ENCODE data around the gene CFAP61. TPM values are rescaled to one million over a fixed set of nuclear protein-coding genes. Genes with fewer than 3 reads are reported as not detected.

The CFAP61 gene
- total RNA-seq, 1 experiment from 2014 or later: 0.28 TPM

- no peaks in the 10 kb centered on the region for H3K4me1 ChIP-seq (ENCODE audit: control insufficient read depth, insufficient read depth, low read length)
- no peaks in the 10 kb centered on the region for H3K27me3 ChIP-seq (ENCODE audit: control insufficient read depth, insufficient read depth, low read length)
- H3K9me3 ChIP-seq (ENCODE audit: control insufficient read depth, insufficient read depth, low read depth, low read length): no peaks in the 10 kb centered on the region
- no peak overlapping the region for H3K27ac ChIP-seq (ENCODE audit: low read length)
- no peak for ATAC-seq
- DNase-seq (ENCODE audit: low read depth, low spot score): no peak
- ChIA-PET POLR2A (no interaction called here), CTCF (no interaction called here)
- BruUV-seq (replicated peaks): no TSS peak
- in situ Hi-C loops (cut with HindIII; ENCODE audit: low pct_unique_long_range_greater_than_20kb, low sequenced_read_pairs) (no loop called here), intact Hi-C loops (cut with micrococcal nuclease; ENCODE audit: unreplicated experiment) (no loop called here)
- TF ChIP-seq, protein P1, sequence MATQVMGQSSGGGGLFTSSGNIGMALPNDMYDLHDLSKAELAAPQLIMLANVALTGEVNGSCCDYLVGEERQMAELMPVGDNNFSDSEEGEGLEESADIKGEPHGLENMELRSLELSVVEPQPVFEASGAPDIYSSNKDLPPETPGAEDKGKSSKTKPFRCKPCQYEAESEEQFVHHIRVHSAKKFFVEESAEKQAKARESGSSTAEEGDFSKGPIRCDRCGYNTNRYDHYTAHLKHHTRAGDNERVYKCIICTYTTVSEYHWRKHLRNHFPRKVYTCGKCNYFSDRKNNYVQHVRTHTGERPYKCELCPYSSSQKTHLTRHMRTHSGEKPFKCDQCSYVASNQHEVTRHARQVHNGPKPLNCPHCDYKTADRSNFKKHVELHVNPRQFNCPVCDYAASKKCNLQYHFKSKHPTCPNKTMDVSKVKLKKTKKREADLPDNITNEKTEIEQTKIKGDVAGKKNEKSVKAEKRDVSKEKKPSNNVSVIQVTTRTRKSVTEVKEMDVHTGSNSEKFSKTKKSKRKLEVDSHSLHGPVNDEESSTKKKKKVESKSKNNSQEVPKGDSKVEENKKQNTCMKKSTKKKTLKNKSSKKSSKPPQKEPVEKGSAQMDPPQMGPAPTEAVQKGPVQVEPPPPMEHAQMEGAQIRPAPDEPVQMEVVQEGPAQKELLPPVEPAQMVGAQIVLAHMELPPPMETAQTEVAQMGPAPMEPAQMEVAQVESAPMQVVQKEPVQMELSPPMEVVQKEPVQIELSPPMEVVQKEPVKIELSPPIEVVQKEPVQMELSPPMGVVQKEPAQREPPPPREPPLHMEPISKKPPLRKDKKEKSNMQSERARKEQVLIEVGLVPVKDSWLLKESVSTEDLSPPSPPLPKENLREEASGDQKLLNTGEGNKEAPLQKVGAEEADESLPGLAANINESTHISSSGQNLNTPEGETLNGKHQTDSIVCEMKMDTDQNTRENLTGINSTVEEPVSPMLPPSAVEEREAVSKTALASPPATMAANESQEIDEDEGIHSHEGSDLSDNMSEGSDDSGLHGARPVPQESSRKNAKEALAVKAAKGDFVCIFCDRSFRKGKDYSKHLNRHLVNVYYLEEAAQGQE (IDR thresholded peaks at IDR 0.05; ENCODE audit: insufficient read depth in 1 of 2, low read depth in 2 of 2, low read length in 1 of 2): no peak
- TF ChIP-seq SIN3A (IDR thresholded peaks at IDR 0.05; ENCODE audit: borderline replicate concordance, insufficient read depth, low read depth, low read length): no peak
- TF ChIP-seq TCF7L2 (IDR thresholded peaks at IDR 0.05; ENCODE audit: low read depth, low read length): no peak
- TF ChIP-seq POLR2AphosphoS5 (IDR thresholded peaks at IDR 0.05; ENCODE audit: low read depth, low read length): no peak
- TF ChIP-seq, protein P2, sequence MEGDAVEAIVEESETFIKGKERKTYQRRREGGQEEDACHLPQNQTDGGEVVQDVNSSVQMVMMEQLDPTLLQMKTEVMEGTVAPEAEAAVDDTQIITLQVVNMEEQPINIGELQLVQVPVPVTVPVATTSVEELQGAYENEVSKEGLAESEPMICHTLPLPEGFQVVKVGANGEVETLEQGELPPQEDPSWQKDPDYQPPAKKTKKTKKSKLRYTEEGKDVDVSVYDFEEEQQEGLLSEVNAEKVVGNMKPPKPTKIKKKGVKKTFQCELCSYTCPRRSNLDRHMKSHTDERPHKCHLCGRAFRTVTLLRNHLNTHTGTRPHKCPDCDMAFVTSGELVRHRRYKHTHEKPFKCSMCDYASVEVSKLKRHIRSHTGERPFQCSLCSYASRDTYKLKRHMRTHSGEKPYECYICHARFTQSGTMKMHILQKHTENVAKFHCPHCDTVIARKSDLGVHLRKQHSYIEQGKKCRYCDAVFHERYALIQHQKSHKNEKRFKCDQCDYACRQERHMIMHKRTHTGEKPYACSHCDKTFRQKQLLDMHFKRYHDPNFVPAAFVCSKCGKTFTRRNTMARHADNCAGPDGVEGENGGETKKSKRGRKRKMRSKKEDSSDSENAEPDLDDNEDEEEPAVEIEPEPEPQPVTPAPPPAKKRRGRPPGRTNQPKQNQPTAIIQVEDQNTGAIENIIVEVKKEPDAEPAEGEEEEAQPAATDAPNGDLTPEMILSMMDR (IDR thresholded peaks at IDR 0.05): no peak
- no peaks in the 10 kb centered on the region for H3K36me3 ChIP-seq (ENCODE audit: control insufficient read depth, insufficient read depth, low read length)
- no peak overlapping the region for H3K4me3 ChIP-seq (ENCODE audit: low read depth in 2 of 2, low read length in 2 of 2)
Observed at GRCh38 chr20:20341371-20341770, 289.0 kb downstream of the CFAP61 start.

GRCh38 chr20:20342066-20342465, 289.7 kb downstream of the CFAP61 start:
- no peak for DNase-seq (ENCODE audit: low read depth, low spot score)
- Histone ChIP-seq H3K27me3 (ENCODE audit: control insufficient read depth, insufficient read depth, low read length) (no peaks in the 10 kb centered on the region), H3K9me3 (ENCODE audit: control insufficient read depth, insufficient read depth, low read depth, low read length) (no peaks in the 10 kb centered on the region), H3K4me3 (ENCODE audit: low read depth in 2 of 2, low read length in 2 of 2) (no peak overlapping the region), H3K36me3 (ENCODE audit: control insufficient read depth, insufficient read depth, low read length) (no peaks in the 10 kb centered on the region), H3K27ac (ENCODE audit: low read length) (no peak overlapping the region), H3K4me1 (ENCODE audit: control insufficient read depth, insufficient read depth, low read length) (no peaks in the 10 kb centered on the region)
- TF ChIP-seq, protein P1 (IDR thresholded peaks at IDR 0.05; ENCODE audit: insufficient read depth in 1 of 2, low read depth in 2 of 2, low read length in 1 of 2): no peak
- no peak for TF ChIP-seq POLR2AphosphoS5 (IDR thresholded peaks at IDR 0.05; ENCODE audit: low read depth, low read length)
- TF ChIP-seq SIN3A (IDR thresholded peaks at IDR 0.05; ENCODE audit: borderline replicate concordance, insufficient read depth, low read depth, low read length): no peak
- TF ChIP-seq TCF7L2 (IDR thresholded peaks at IDR 0.05; ENCODE audit: low read depth, low read length): no peak
- TF ChIP-seq, protein P2 (IDR thresholded peaks at IDR 0.05): no peak
- POLR2A ChIA-PET: no interaction called here
- ATAC-seq: no peak
- intact Hi-C loops (cut with micrococcal nuclease; ENCODE audit: unreplicated experiment) (no loop called here), in situ Hi-C loops (cut with HindIII; ENCODE audit: low pct_unique_long_range_greater_than_20kb, low sequenced_read_pairs) (no loop called here)
- BruUV-seq (replicated peaks): no TSS peak
- CTCF ChIA-PET: no interaction called here
